Prostate gland (tissue), 2 donors: Measurements from ENCODE around the gene RNPEPL1.

Source experiments
- POLR2A ChIP-seq: fragments of 450-650 bp; IDR thresholded peaks from one replicate; pipeline ENCODE4 v1.6.1; 2016; ENCODE audit warnings: antibody characterized with exemption, mild to moderate bottlenecking
- TF ChIP-seq, protein P1 (sequence below), 4 experiments: fragments of 200-600 bp in 2 of 4; fragments of 450-650 bp in 2 of 4; sonication (generic) in 2 of 4; IDR thresholded peaks; 1 replicate in 3 of 4; 2 replicates in 1 of 4; pipeline ENCODE4 v1.5.1; 2016 to 2019; ENCODE audit warnings: antibody characterized with exemption in 4 of 4, mild to moderate bottlenecking in 2 of 4, moderate library complexity in 2 of 4

DNA sequence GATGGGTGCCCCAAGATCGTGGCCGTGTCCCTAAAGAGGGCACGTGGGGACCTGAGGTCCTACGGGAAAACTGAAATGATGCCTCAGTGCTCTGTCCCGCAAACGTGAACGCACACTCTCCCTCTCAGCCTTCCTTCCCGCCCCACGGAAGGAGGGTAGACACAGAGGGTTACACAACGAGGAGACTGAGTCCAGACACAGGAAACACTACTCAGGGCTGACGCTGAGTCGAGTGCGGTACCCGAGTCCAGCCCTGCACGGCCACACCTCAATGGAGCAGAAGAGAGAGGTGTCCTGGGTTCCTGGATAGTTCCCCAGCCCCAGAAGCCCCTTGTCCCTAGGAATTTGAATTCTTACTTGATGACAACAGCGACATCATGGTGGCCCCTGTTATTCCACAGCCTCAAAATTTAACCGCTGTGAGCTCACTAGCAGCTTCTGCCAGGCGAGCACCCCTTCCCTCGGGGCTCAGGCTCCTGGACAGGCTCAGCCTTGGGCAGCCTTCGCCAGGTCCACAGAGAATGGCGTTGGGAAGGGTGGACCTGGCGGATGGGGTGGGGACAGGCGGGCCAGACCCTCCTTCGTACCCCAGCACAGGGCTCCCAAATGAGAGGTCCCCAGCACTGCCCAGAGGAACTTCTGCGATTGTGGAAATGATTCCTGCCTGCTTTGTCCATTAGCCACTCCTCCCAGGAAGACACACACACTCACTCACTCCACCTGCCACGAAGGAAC, 980 bp upstream of the RNPEPL1 start:
- TF ChIP-seq, protein P1, sequence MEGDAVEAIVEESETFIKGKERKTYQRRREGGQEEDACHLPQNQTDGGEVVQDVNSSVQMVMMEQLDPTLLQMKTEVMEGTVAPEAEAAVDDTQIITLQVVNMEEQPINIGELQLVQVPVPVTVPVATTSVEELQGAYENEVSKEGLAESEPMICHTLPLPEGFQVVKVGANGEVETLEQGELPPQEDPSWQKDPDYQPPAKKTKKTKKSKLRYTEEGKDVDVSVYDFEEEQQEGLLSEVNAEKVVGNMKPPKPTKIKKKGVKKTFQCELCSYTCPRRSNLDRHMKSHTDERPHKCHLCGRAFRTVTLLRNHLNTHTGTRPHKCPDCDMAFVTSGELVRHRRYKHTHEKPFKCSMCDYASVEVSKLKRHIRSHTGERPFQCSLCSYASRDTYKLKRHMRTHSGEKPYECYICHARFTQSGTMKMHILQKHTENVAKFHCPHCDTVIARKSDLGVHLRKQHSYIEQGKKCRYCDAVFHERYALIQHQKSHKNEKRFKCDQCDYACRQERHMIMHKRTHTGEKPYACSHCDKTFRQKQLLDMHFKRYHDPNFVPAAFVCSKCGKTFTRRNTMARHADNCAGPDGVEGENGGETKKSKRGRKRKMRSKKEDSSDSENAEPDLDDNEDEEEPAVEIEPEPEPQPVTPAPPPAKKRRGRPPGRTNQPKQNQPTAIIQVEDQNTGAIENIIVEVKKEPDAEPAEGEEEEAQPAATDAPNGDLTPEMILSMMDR (IDR thresholded peaks at IDR 0.05): no peak
- no peak for TF ChIP-seq POLR2A
